ENCODE results near the gene DUSP22.

Gene DUSP22

DNA sequence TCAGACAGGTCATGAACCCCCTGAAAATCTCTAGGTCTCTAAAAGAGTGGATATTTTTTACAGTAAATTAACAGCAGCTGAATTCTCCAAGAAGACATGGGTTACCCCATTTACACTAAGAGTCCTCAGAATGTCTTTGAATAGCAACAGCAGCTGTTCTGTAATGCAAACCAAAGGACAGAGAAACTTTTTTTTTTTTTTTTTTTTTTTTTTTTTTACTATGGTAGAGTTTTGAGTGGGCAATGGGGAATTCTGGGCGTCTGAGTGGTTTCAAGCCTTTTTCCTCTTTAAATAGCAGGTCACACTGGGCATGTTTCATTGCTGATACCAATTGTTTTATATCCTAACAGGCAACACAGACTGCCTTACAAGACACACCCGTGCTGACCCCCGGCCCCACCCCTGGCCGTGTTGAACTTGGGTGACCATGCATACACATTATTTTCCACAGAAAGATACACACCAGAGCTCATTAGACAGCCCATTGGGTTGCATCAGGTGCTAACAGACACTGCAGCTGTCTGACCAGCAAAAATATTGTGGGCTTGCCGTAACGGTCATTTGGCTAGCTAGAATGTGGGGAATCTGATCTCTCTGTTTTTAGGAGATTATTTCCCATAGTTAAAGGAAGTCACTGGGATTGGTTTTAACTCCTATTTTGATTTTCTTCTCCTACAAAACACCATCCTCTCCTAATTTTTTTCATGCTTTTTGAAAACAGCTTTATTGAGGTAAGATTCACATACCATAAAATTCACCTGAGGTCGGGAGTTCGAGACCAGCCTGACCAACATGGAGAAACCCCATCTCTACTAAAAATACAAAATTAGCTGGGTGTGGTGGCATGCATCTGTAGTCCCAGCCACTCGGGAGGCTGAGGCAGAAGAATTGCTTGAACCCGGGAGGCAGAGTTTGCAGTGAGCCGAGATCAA lies 72.6 kb downstream of the DUSP22 start:
- no peak overlapping the region for H3K23ac ChIP-seq (ENCODE audit: low read length)
- H3K9me3 ChIP-seq (ENCODE audit: insufficient read depth, low read depth, low read length): peaks cover 39% of the 10 kb centered on the region
- no peak overlapping the region for H3K4ac ChIP-seq (ENCODE audit: low read depth, low read length)
- H3K36me3 ChIP-seq (ENCODE audit: control insufficient read depth in 1 of 2, insufficient read depth in 2 of 2, low read length in 2 of 2): no peaks in the 10 kb centered on the region
- no peaks in the 10 kb centered on the region for H3K79me1 ChIP-seq (ENCODE audit: low read length)
- H3K9ac ChIP-seq (ENCODE audit: low read length): no peak overlapping the region
- H3K27me3 ChIP-seq (ENCODE audit: insufficient read depth, low read length): no peaks in the 10 kb centered on the region
- H4K12ac ChIP-seq (ENCODE audit: low read depth, low read length): no peak overlapping the region
- H2AFZ ChIP-seq (ENCODE audit: insufficient read depth, low read length, poor library complexity): no peak overlapping the region
- H3K4me3 ChIP-seq (ENCODE audit: low read depth, low read length): no peak overlapping the region
- DNase-seq: no peak
- H2AK5ac ChIP-seq (ENCODE audit: low read length): no peak overlapping the region
- H4K8ac ChIP-seq (ENCODE audit: low read depth, low read length): no peak overlapping the region
- H3K79me2 ChIP-seq (ENCODE audit: control insufficient read depth, insufficient read depth, low read length, poor library complexity): no peaks in the 10 kb centered on the region
- no peak overlapping the region for H2BK5ac ChIP-seq (ENCODE audit: low read depth, low read length, poor library complexity)
- H2BK120ac ChIP-seq (ENCODE audit: insufficient read depth, low read length, poor library complexity): no peak overlapping the region
- no peak overlapping the region for H4K91ac ChIP-seq (ENCODE audit: low read depth, low read length)
- no peak overlapping the region for H3K27ac ChIP-seq (ENCODE audit: low read depth, low read length)
- H3K4me1 ChIP-seq (ENCODE audit: control insufficient read depth in 1 of 2, insufficient read depth in 2 of 2, low read length in 2 of 2): no peaks in the 10 kb centered on the region
- H2BK12ac ChIP-seq (ENCODE audit: low read length): no peak overlapping the region
- no peak overlapping the region for H3K14ac ChIP-seq (ENCODE audit: low read length)
- H3K18ac ChIP-seq (ENCODE audit: low read length): no peak overlapping the region
- no peak overlapping the region for H3K4me2 ChIP-seq (ENCODE audit: low read length)
- WGBS (ENCODE audit: extremely low coverage, insufficient coverage, insufficient read length): no CpG with 5 or more reads among the region's 11 CpGs

DNA sequence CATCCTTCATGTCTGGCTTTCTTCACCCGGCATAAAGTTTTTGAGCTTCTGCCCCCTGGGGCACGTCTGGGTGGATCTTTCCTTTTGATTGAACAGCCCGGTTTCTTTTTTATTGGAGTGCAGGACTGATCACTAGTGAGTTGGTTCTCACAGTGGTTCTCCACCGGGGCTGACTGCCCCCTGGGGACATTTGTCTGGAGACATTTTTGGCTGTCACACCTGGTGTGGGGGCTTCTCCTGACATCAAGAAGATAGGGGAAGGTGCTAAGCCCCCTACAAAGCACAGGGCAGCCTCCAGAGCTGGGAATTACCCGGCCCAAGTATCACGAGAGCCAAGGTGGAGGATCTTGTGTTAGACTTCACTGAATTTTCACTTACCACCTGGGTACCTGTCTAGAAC lies 73.5 kb downstream of the DUSP22 start:
- Histone ChIP-seq H3K14ac (ENCODE audit: low read length) (no peak overlapping the region), H2AK5ac (ENCODE audit: low read length) (no peak overlapping the region), H3K4me3 (ENCODE audit: low read depth, low read length) (no peak overlapping the region), H2BK12ac (ENCODE audit: low read length) (no peak overlapping the region), H3K9me3 (ENCODE audit: insufficient read depth, low read depth, low read length) (peaks cover 44% of the 10 kb centered on the region), H4K8ac (ENCODE audit: low read depth, low read length) (no peak overlapping the region), H3K4me1 (ENCODE audit: control insufficient read depth in 1 of 2, insufficient read depth in 2 of 2, low read length in 2 of 2) (no peaks in the 10 kb centered on the region), H3K9ac (ENCODE audit: low read length) (peak overlapping the region; percentile 12), H4K12ac (ENCODE audit: low read depth, low read length) (no peak overlapping the region), H3K4ac (ENCODE audit: low read depth, low read length) (no peak overlapping the region), H3K79me1 (ENCODE audit: low read length) (no peaks in the 10 kb centered on the region), H3K36me3 (ENCODE audit: control insufficient read depth in 1 of 2, insufficient read depth in 2 of 2, low read length in 2 of 2) (no peaks in the 10 kb centered on the region), H2BK5ac (ENCODE audit: low read depth, low read length, poor library complexity) (no peak overlapping the region), H4K91ac (ENCODE audit: low read depth, low read length) (no peak overlapping the region), H2BK120ac (ENCODE audit: insufficient read depth, low read length, poor library complexity) (no peak overlapping the region), H3K4me2 (ENCODE audit: low read length) (no peak overlapping the region), H3K27ac (ENCODE audit: low read depth, low read length) (no peak overlapping the region), H2AFZ (ENCODE audit: insufficient read depth, low read length, poor library complexity) (no peak overlapping the region), H3K23ac (ENCODE audit: low read length) (no peak overlapping the region), H3K27me3 (ENCODE audit: insufficient read depth, low read length) (no peaks in the 10 kb centered on the region), H3K18ac (ENCODE audit: low read length) (no peak overlapping the region), H3K79me2 (ENCODE audit: control insufficient read depth, insufficient read depth, low read length, poor library complexity) (no peaks in the 10 kb centered on the region)
- no CpG with 5 or more reads among the region's 6 CpGs for WGBS (ENCODE audit: extremely low coverage, insufficient coverage, insufficient read length)
- no peak for DNase-seq

GRCh38 chr6:366389-367297 lies 74.4 kb downstream of the DUSP22 start:
- Histone ChIP-seq H3K36me3 (ENCODE audit: control insufficient read depth in 1 of 2, insufficient read depth in 2 of 2, low read length in 2 of 2) (no peaks in the 10 kb centered on the region), H2BK12ac (ENCODE audit: low read length) (no peak overlapping the region), H2BK120ac (ENCODE audit: insufficient read depth, low read length, poor library complexity) (no peak overlapping the region), H3K4ac (ENCODE audit: low read depth, low read length) (no peak overlapping the region), H2AK5ac (ENCODE audit: low read length) (no peak overlapping the region), H3K9ac (ENCODE audit: low read length) (peak overlapping the region; percentile 30), H3K14ac (ENCODE audit: low read length) (no peak overlapping the region), H2AFZ (ENCODE audit: insufficient read depth, low read length, poor library complexity) (no peak overlapping the region), H3K79me2 (ENCODE audit: control insufficient read depth, insufficient read depth, low read length, poor library complexity) (no peaks in the 10 kb centered on the region), H3K27me3 (ENCODE audit: insufficient read depth, low read length) (no peaks in the 10 kb centered on the region), H3K4me3 (ENCODE audit: low read depth, low read length) (no peak overlapping the region), H3K23ac (ENCODE audit: low read length) (peak overlapping the region; percentile 45), H3K27ac (ENCODE audit: low read depth, low read length) (no peak overlapping the region), H3K79me1 (ENCODE audit: low read length) (no peaks in the 10 kb centered on the region), H4K91ac (ENCODE audit: low read depth, low read length) (no peak overlapping the region), H3K4me1 (ENCODE audit: control insufficient read depth in 1 of 2, insufficient read depth in 2 of 2, low read length in 2 of 2) (no peaks in the 10 kb centered on the region), H4K12ac (ENCODE audit: low read depth, low read length) (no peak overlapping the region), H3K18ac (ENCODE audit: low read length) (no peak overlapping the region), H3K9me3 (ENCODE audit: insufficient read depth, low read depth, low read length) (peaks cover 41% of the 10 kb centered on the region), H3K4me2 (ENCODE audit: low read length) (no peak overlapping the region), H4K8ac (ENCODE audit: low read depth, low read length) (no peak overlapping the region), H2BK5ac (ENCODE audit: low read depth, low read length, poor library complexity) (no peak overlapping the region)
- DNase-seq: no peak
- no CpG with 5 or more reads among the region's 19 CpGs for WGBS (ENCODE audit: extremely low coverage, insufficient coverage, insufficient read length)

DNA sequence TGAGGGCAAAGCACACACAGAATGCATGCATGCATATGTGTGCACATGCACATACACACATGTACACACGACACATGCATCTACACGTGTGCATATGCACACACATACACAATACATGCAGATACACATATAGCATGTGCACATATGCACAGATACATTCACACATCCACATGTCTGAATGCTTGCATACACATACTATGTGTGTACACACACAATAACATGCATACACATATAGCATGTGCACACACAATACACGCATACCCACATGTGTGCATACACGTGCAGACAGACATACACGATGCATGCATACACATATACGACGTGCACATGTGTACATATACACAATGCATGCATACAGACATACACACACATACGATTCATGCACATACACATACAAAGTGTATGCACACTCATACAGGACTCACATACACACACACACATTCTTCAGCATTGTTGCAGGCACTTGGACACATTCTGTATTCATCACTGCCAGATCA lies 75.1 kb downstream of the DUSP22 start:
- no peak overlapping the region for H4K91ac ChIP-seq (ENCODE audit: low read depth, low read length)

More for the DNA sequence above, 75.1 kb downstream of the DUSP22 start:
- no CpG with 5 or more reads among the region's 8 CpGs for WGBS (ENCODE audit: extremely low coverage, insufficient coverage, insufficient read length)
- H4K8ac ChIP-seq (ENCODE audit: low read depth, low read length): no peak overlapping the region
- peaks cover 44% of the 10 kb centered on the region for H3K9me3 ChIP-seq (ENCODE audit: insufficient read depth, low read depth, low read length)
- no peak overlapping the region for H3K18ac ChIP-seq (ENCODE audit: low read length)
- no peak overlapping the region for H3K4me3 ChIP-seq (ENCODE audit: low read depth, low read length)
- no peak overlapping the region for H2BK12ac ChIP-seq (ENCODE audit: low read length)
- no peak overlapping the region for H3K4ac ChIP-seq (ENCODE audit: low read depth, low read length)
- H2BK5ac ChIP-seq (ENCODE audit: low read depth, low read length, poor library complexity): no peak overlapping the region
- peak overlapping the region; percentile 45 for H3K23ac ChIP-seq (ENCODE audit: low read length)
- no peak overlapping the region for H3K4me2 ChIP-seq (ENCODE audit: low read length)
- H4K12ac ChIP-seq (ENCODE audit: low read depth, low read length): no peak overlapping the region
- no peak for DNase-seq
- H3K27me3 ChIP-seq (ENCODE audit: insufficient read depth, low read length): no peaks in the 10 kb centered on the region
- H3K36me3 ChIP-seq (ENCODE audit: control insufficient read depth in 1 of 2, insufficient read depth in 2 of 2, low read length in 2 of 2): no peaks in the 10 kb centered on the region
- H3K4me1 ChIP-seq (ENCODE audit: control insufficient read depth in 1 of 2, insufficient read depth in 2 of 2, low read length in 2 of 2): no peaks in the 10 kb centered on the region
- H3K79me2 ChIP-seq (ENCODE audit: control insufficient read depth, insufficient read depth, low read length, poor library complexity): no peaks in the 10 kb centered on the region
- H2AK5ac ChIP-seq (ENCODE audit: low read length): no peak overlapping the region
- H3K27ac ChIP-seq (ENCODE audit: low read depth, low read length): no peak overlapping the region
- H3K14ac ChIP-seq (ENCODE audit: low read length): no peak overlapping the region
- H2BK120ac ChIP-seq (ENCODE audit: insufficient read depth, low read length, poor library complexity): no peak overlapping the region
- no peaks in the 10 kb centered on the region for H3K79me1 ChIP-seq (ENCODE audit: low read length)
- peak overlapping the region; percentile 30 for H3K9ac ChIP-seq (ENCODE audit: low read length)
- no peak overlapping the region for H2AFZ ChIP-seq (ENCODE audit: insufficient read depth, low read length, poor library complexity)
